ENCODE data around the gene RASSF4. TPM values are rescaled to one million over a fixed set of nuclear protein-coding genes. Genes with fewer than 3 reads are reported as not detected.

Gene RASSF4
- polyA plus RNA-seq, 1 donor (not counting 4 experiments of a cell fraction or from before 2014, with no cell fraction given): 0.20 TPM

DNA sequence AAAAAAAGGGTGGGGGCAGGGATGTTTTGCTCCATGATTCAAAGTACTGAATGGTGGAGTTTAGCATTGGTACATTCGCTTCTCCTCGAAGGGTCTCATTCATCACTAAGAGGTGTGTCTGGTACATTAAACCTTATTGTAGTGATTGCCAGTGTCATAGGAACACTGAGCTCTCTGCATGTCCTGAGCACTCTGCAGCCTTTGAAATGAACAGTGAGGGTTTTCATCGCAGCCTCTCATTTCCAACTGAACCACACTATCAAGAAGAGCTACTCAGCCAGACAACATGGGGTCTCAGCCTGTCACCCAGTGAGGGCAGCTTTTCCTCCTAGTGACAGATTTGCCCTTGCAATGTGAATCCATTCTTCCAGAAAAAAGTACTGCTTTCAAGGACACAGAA lies 26.6 kb downstream of the RASSF4 start:
- Histone ChIP-seq H4K20me1 (ENCODE audit: control insufficient read depth, extremely low read depth, insufficient read depth, low read length) (no peaks in the 10 kb centered on the region), H3K9ac (ENCODE audit: control insufficient read depth, extremely low read depth, insufficient read depth, low read length) (no peak overlapping the region), H3K36me3 (ENCODE audit: control insufficient read depth in 2 of 2, extremely low read depth in 1 of 2, insufficient read depth in 2 of 2, low read length in 2 of 2) (no peaks in the 10 kb centered on the region), H3K27ac (ENCODE audit: control insufficient read depth, insufficient read depth, low read length) (no peak overlapping the region), H3K4me3 (ENCODE audit: control insufficient read depth in 2 of 3, extremely low read depth in 1 of 3, insufficient read depth in 2 of 3, low read depth in 1 of 3, low read length in 3 of 3) (no peak overlapping the region), H3K9me3 (ENCODE audit: control insufficient read depth, low read depth, low read length) (no peaks in the 10 kb centered on the region), H3K4me1 (ENCODE audit: control insufficient read depth, extremely low read depth, insufficient read depth, low read length) (peaks cover 11% of the 10 kb centered on the region), H3K27me3 (ENCODE audit: control insufficient read depth, extremely low read depth, insufficient read depth, low read length) (no peaks in the 10 kb centered on the region), H2AFZ (ENCODE audit: control insufficient read depth, low read length) (no peak overlapping the region), H3K79me2 (ENCODE audit: control insufficient read depth, insufficient read depth, low read length) (no peaks in the 10 kb centered on the region), H3K9me1 (ENCODE audit: control insufficient read depth, extremely low read depth, insufficient read depth, low read length) (no peaks in the 10 kb centered on the region), H3K4me2 (ENCODE audit: control insufficient read depth, extremely low read depth, insufficient read depth, low read depth, low read length) (no peak overlapping the region)
- dilution Hi-C loops (cut with MboI; ENCODE audit: extremely low pct_ligation_motif_present, low sequenced_read_pairs): no loop called here
- no peak for FAIRE-seq
- no peak for TF ChIP-seq EZH2 (IDR thresholded peaks at IDR 0.05; ENCODE audit: low read length)
- TF ChIP-seq, protein P1, sequence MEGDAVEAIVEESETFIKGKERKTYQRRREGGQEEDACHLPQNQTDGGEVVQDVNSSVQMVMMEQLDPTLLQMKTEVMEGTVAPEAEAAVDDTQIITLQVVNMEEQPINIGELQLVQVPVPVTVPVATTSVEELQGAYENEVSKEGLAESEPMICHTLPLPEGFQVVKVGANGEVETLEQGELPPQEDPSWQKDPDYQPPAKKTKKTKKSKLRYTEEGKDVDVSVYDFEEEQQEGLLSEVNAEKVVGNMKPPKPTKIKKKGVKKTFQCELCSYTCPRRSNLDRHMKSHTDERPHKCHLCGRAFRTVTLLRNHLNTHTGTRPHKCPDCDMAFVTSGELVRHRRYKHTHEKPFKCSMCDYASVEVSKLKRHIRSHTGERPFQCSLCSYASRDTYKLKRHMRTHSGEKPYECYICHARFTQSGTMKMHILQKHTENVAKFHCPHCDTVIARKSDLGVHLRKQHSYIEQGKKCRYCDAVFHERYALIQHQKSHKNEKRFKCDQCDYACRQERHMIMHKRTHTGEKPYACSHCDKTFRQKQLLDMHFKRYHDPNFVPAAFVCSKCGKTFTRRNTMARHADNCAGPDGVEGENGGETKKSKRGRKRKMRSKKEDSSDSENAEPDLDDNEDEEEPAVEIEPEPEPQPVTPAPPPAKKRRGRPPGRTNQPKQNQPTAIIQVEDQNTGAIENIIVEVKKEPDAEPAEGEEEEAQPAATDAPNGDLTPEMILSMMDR (optimal IDR thresholded peaks at IDR 0.05 in 1 of 3, IDR thresholded peaks at IDR 0.05 in 1 of 3, conservative IDR thresholded peaks at IDR 0.05 in 1 of 3; ENCODE audit: extremely low read depth in 1 of 3, insufficient read depth in 2 of 3, low read length in 3 of 3): no peak
- DNase-seq (ENCODE audit: low read depth, low spot score): no peak

DNA sequence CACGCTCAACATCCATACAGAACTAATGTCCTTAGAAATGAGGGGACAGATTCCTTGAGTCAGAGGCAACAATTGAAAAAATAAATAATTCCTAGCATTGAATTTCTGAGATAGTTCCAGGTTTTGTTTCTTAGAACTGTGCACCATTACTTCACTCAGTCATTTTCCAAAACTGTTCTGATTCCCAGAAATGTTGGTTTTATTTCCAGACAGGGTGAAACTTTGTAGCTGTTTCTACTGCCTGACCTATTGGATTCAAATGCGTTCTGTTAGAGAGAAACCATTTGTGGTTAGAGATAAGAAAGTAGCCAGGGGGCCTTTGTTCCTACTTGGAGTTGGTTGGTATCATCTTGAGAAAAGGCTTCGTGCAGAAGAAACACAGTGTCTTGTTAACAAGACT lies 27.1 kb downstream of the RASSF4 start:
- TF ChIP-seq, protein P1 (optimal IDR thresholded peaks at IDR 0.05 in 1 of 3, IDR thresholded peaks at IDR 0.05 in 1 of 3, conservative IDR thresholded peaks at IDR 0.05 in 1 of 3; ENCODE audit: extremely low read depth in 1 of 3, insufficient read depth in 2 of 3, low read length in 3 of 3): no peak
- TF ChIP-seq EZH2 (IDR thresholded peaks at IDR 0.05; ENCODE audit: low read length): no peak
- H3K9ac ChIP-seq (ENCODE audit: control insufficient read depth, extremely low read depth, insufficient read depth, low read length): no peak overlapping the region
- no peaks in the 10 kb centered on the region for H3K9me3 ChIP-seq (ENCODE audit: control insufficient read depth, low read depth, low read length)
- H3K36me3 ChIP-seq (ENCODE audit: control insufficient read depth in 2 of 2, extremely low read depth in 1 of 2, insufficient read depth in 2 of 2, low read length in 2 of 2): no peaks in the 10 kb centered on the region
- H2AFZ ChIP-seq (ENCODE audit: control insufficient read depth, low read length): no peak overlapping the region
- no peak overlapping the region for H3K27ac ChIP-seq (ENCODE audit: control insufficient read depth, insufficient read depth, low read length)
- dilution Hi-C loops (cut with MboI; ENCODE audit: extremely low pct_ligation_motif_present, low sequenced_read_pairs): no loop called here
- no peaks in the 10 kb centered on the region for H3K79me2 ChIP-seq (ENCODE audit: control insufficient read depth, insufficient read depth, low read length)
- DNase-seq (ENCODE audit: low read depth, low spot score): no peak
- H3K4me1 ChIP-seq (ENCODE audit: control insufficient read depth, extremely low read depth, insufficient read depth, low read length): peaks cover 6% of the 10 kb centered on the region
- H3K4me2 ChIP-seq (ENCODE audit: control insufficient read depth, extremely low read depth, insufficient read depth, low read depth, low read length): no peak overlapping the region
- H3K9me1 ChIP-seq (ENCODE audit: control insufficient read depth, extremely low read depth, insufficient read depth, low read length): no peaks in the 10 kb centered on the region
- H4K20me1 ChIP-seq (ENCODE audit: control insufficient read depth, extremely low read depth, insufficient read depth, low read length): no peaks in the 10 kb centered on the region
- H3K4me3 ChIP-seq (ENCODE audit: control insufficient read depth in 2 of 3, extremely low read depth in 1 of 3, insufficient read depth in 2 of 3, low read depth in 1 of 3, low read length in 3 of 3): no peak overlapping the region
- peaks cover under 1% of the 10 kb centered on the region for H3K27me3 ChIP-seq (ENCODE audit: control insufficient read depth, extremely low read depth, insufficient read depth, low read length)
- FAIRE-seq: no peak
